MM.1S (cell line): ENCODE measurements around the gene SOX9.

Source experiments
- DNase-seq: peaks from one replicate; pipeline ENCODE4 v3.0.0-alpha.2; 2015
- H2AFZ ChIP-seq: fragments of 300-600 bp; sonication (generic); 2 replicates; pipeline ENCODE4 v1.6.0; 2016; ENCODE audit warnings: antibody characterized with exemption, low read length
- H3F3A ChIP-seq: fragments of 300-600 bp; sonication (generic); 2 replicates; pipeline ENCODE4 v1.6.1; 2016; ENCODE audit warnings: mild to moderate bottlenecking, antibody characterized with exemption, low read length, moderate library complexity, mixed read lengths; ENCODE audit not compliant: insufficient read depth
- H3K27ac ChIP-seq: fragments of 300-600 bp; sonication (generic); 2 replicates; pipeline ENCODE4 v1.5.1; 2016; ENCODE audit warnings: mild to moderate bottlenecking, low read length
- H3K27me3 ChIP-seq: fragments of 300-600 bp; sonication (generic); replicated peaks from 2 replicates; pipeline ENCODE4 v1.6.0; 2016; ENCODE audit warnings: low read length; ENCODE audit not compliant: insufficient read depth
- H3K36me3 ChIP-seq: fragments of 300-600 bp; sonication (generic); replicated peaks from 2 replicates; pipeline ENCODE4 v1.6.1; 2016; ENCODE audit warnings: mild to moderate bottlenecking, low read length, mixed read lengths; ENCODE audit not compliant: insufficient read depth
- H3K4me1 ChIP-seq: fragments of 300-600 bp; sonication (generic); 2 replicates; pipeline ENCODE4 v1.6.1; 2016; ENCODE audit warnings: low read length, mixed read lengths
- H3K4me2 ChIP-seq: fragments of 300-600 bp; sonication (generic); 2 replicates; pipeline ENCODE4 v1.6.0; 2016; ENCODE audit warnings: low read depth, low read length
- H3K4me3 ChIP-seq: fragments of 300-600 bp; sonication (generic); 2 replicates; pipeline ENCODE4 v1.5.1; 2016; ENCODE audit warnings: low read length, mixed read lengths
- H3K79me2 ChIP-seq: fragments of 300-600 bp; sonication (generic); 2 replicates; pipeline ENCODE4 v1.6.1; 2016; ENCODE audit warnings: mixed run types, low read length, mixed read lengths
- H3K9ac ChIP-seq: fragments of 300-600 bp; sonication (generic); 2 replicates; pipeline ENCODE4 v1.6.1; 2016; ENCODE audit warnings: low read length, mixed read lengths
- H3K9me2 ChIP-seq: fragments of 300-600 bp; sonication (generic); replicated peaks from 2 replicates; pipeline ENCODE4 v1.6.1; 2016; ENCODE audit warnings: mild to moderate bottlenecking, low read length, mixed read lengths; ENCODE audit not compliant: insufficient read depth
- H3K9me3 ChIP-seq: fragments of 300-600 bp; sonication (generic); replicated peaks from 2 replicates; pipeline ENCODE4 v1.6.1; 2016; ENCODE audit warnings: mild to moderate bottlenecking, low read length, mixed read lengths; ENCODE audit not compliant: insufficient read depth
- H4K20me1 ChIP-seq: fragments of 300-600 bp; sonication (generic); 2 replicates; pipeline ENCODE4 v1.6.1; 2016; ENCODE audit warnings: mild to moderate bottlenecking, low read length, moderate library complexity, mixed read lengths; ENCODE audit not compliant: insufficient read depth
- EZH2 ChIP-seq: fragments of 300-600 bp; sonication (generic); optimal IDR thresholded peaks from 2 replicates; pipeline ENCODE3; 2017; ENCODE audit warnings: low read depth, mild to moderate bottlenecking, antibody characterized with exemption, low read length, mixed read lengths
- EZH2phosphoT487 ChIP-seq: fragments of 300-600 bp; sonication (generic); IDR thresholded peaks from 2 replicates; pipeline ENCODE4 v1.6.1; 2018; ENCODE audit warnings: antibody characterized with exemption, low read length
- TF ChIP-seq, protein P1 (sequence below): fragments of 300-600 bp; sonication (generic); IDR thresholded peaks from 2 replicates; pipeline ENCODE4 v1.5.1; 2016; ENCODE audit warnings: antibody characterized with exemption, low read length, mixed read lengths

The SOX9 gene

DNA sequence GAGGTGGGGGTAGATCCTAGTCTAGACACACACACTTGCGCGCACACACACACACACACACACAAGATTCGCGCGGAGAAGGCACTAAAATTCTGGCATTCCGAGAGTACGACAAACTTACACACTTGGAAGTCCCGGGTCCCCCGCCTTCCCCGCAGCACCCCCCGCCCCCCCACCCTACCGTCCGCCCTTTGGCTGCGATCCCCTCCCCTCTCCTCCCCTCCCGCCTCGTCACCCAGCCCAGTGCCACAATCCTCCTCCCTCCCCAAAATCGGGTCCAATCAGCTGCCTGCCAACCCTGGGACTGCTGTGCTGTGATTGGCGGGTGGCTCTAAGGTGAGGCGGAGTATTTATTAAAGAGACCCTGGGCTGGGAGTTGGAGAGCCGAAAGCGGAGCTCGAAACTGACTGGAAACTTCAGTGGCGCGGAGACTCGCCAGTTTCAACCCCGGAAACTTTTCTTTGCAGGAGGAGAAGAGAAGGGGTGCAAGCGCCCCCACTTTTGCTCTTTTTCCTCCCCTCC is at the start of gene SOX9:
Gene SOX9 (plus strand): TSS at position 379 of the 522 bp plus-strand sequence. CDS start 372 bp downstream, outside the sequence.
- H3F3A ChIP-seq: no peaks in the 10 kb centered on the region
- H3K9me2 ChIP-seq: no peaks in the 10 kb centered on the region
- no peaks in the 10 kb centered on the region for H3K36me3 ChIP-seq
- TF ChIP-seq, protein P1, sequence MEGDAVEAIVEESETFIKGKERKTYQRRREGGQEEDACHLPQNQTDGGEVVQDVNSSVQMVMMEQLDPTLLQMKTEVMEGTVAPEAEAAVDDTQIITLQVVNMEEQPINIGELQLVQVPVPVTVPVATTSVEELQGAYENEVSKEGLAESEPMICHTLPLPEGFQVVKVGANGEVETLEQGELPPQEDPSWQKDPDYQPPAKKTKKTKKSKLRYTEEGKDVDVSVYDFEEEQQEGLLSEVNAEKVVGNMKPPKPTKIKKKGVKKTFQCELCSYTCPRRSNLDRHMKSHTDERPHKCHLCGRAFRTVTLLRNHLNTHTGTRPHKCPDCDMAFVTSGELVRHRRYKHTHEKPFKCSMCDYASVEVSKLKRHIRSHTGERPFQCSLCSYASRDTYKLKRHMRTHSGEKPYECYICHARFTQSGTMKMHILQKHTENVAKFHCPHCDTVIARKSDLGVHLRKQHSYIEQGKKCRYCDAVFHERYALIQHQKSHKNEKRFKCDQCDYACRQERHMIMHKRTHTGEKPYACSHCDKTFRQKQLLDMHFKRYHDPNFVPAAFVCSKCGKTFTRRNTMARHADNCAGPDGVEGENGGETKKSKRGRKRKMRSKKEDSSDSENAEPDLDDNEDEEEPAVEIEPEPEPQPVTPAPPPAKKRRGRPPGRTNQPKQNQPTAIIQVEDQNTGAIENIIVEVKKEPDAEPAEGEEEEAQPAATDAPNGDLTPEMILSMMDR: no peak
- TF ChIP-seq EZH2phosphoT487 (no peak), EZH2 (no peak)
- H3K4me1 ChIP-seq: 0 out of 2 replicates have a peak, but pooled peaks cover 5% of the 10 kb centered on the region
- peaks cover 29% of the 10 kb centered on the region for H3K27me3 ChIP-seq
- no peaks in the 10 kb centered on the region for H3K79me2 ChIP-seq
- H3K27ac ChIP-seq: no peak within 1 kb of the TSS
- peak within 1 kb of the TSS; percentile 74 for H2AFZ ChIP-seq
- DNase-seq: peak; percentile 79
- H3K9ac ChIP-seq: no peak within 1 kb of the TSS
- H3K4me3 ChIP-seq: peak within 1 kb of the TSS; percentile 71
- H4K20me1 ChIP-seq: no peaks in the 10 kb centered on the region
- peak within 1 kb of the TSS; percentile 97 for H3K4me2 ChIP-seq
- H3K9me3 ChIP-seq: no peaks in the 10 kb centered on the region

DNA sequence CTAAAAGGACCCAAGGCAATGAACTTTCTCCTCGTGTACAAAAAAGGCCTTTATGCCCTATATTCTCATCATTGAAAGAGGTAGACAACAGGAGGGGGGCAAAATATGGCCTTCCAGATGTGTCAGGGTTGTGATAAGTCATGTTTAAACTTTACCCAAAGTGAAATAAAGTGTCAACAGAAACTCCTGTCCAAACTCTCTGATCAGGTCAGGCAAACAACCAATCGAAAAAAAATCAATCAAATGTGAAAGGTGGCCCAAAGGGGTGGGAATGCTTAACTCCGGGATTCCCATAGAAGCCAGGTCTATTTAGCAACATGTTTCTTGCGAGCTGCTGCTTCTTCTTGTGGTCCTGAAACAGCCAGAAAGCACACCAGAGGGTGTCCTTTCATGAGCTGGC is 49.5 kb upstream of the SOX9 start:
- no peak for DNase-seq
- Histone ChIP-seq H3K9me3 (no peaks in the 10 kb centered on the region), H3K36me3 (no peaks in the 10 kb centered on the region), H3K4me3 (no peak overlapping the region), H3K9me2 (no peaks in the 10 kb centered on the region), H3K9ac (no peak overlapping the region), H3K27ac (no peak overlapping the region), H3K4me1 (no peaks in the 10 kb centered on the region), H3K4me2 (no peak overlapping the region), H3F3A (no peaks in the 10 kb centered on the region), H3K79me2 (no peaks in the 10 kb centered on the region), H4K20me1 (no peaks in the 10 kb centered on the region), H2AFZ (no peak overlapping the region), H3K27me3 (no peaks in the 10 kb centered on the region)
- TF ChIP-seq EZH2 (no peak), EZH2phosphoT487 (no peak)

DNA sequence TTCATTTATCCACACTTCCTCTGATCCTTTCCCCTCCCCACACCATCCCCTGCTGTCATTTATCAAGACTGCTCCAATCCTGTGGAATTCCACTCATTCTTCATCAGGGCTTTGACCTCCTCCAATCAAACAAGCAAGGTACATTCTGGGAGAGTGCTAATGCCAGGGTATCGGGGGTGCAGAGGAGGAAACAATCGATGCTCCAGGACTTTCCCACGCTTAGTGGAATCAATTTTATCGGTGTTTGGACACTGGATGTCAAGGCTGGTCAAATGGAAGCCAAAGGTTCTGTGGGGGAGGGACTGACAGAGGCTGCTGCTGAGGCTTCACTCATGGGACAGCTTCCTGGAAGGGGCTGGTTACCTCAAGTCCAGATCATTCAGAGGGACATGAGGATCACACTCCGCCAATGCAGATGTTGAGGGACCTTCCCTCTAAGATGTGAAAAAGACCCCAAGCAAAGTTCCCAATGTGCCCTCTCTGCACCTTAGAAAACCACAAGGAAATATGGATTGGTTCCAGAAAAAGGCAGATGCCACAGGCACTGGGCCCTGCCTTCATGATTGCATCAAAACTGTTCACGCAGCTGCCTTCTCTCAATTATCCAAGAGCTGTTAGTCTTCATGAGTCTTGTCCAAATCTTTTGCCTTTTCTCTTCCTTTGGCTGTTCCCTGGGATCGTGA is 44.7 kb upstream of the SOX9 start:
- no peaks in the 10 kb centered on the region for H3K9me3 ChIP-seq
- H3K27ac ChIP-seq: no peak overlapping the region
- no peak overlapping the region for H3K4me2 ChIP-seq
- H3K36me3 ChIP-seq: no peaks in the 10 kb centered on the region
- no peak overlapping the region for H2AFZ ChIP-seq
- no peaks in the 10 kb centered on the region for H3F3A ChIP-seq
- H3K4me3 ChIP-seq: no peak overlapping the region
- no peak overlapping the region for H3K9ac ChIP-seq
- TF ChIP-seq EZH2phosphoT487 (no peak), EZH2 (no peak)
- TF ChIP-seq, protein P1: no peak
- no peaks in the 10 kb centered on the region for H3K9me2 ChIP-seq
- no peaks in the 10 kb centered on the region for H4K20me1 ChIP-seq
- H3K4me1 ChIP-seq: no peaks in the 10 kb centered on the region
- no peak for DNase-seq
- H3K79me2 ChIP-seq: no peaks in the 10 kb centered on the region
- no peaks in the 10 kb centered on the region for H3K27me3 ChIP-seq

DNA sequence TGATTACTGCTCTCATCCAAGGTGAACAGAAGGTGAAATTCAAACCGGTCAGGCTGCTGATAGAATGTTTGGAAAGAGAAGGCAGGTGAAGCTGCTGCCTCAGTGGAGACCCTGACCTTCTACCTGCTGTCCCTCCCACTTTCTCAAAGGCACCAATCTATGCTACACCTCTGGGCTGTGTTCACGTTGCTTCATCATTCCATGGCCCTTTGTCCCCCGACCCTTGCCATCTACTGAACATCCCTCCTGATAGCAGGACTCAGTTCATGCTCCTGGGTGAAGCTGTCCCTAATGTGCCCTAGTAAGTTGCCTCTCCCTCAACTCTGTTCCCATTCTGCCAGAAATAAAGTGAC is 44.2 kb upstream of the SOX9 start:
- DNase-seq: no peak
- no peak overlapping the region for H3K9ac ChIP-seq
- no peaks in the 10 kb centered on the region for H4K20me1 ChIP-seq
- H3K4me2 ChIP-seq: no peak overlapping the region
- no peak overlapping the region for H2AFZ ChIP-seq
- H3K4me3 ChIP-seq: no peak overlapping the region
- H3K27me3 ChIP-seq: no peaks in the 10 kb centered on the region
- H3K27ac ChIP-seq: no peak overlapping the region
- H3K36me3 ChIP-seq: no peaks in the 10 kb centered on the region
- no peaks in the 10 kb centered on the region for H3K4me1 ChIP-seq
- H3K9me3 ChIP-seq: no peaks in the 10 kb centered on the region
- H3F3A ChIP-seq: no peaks in the 10 kb centered on the region
- no peaks in the 10 kb centered on the region for H3K79me2 ChIP-seq
- TF ChIP-seq EZH2: no peak
- TF ChIP-seq, protein P1: no peak
- no peak for TF ChIP-seq EZH2phosphoT487
- no peaks in the 10 kb centered on the region for H3K9me2 ChIP-seq
